ENCODE results near the gene PAK1IP1. TPM values are rescaled to one million over a fixed set of nuclear protein-coding genes. Genes with fewer than 3 reads are reported as not detected.
"Not testable (repeated sequence)": the region's sequence is repeated elsewhere in the genome, so short reads cannot be mapped to it uniquely, and the experiment has no call there.

Gene PAK1IP1
- total RNA-seq, 1 donor from 2014 or later: 6.1 TPM

- no peaks in the 10 kb centered on the region for H3K27me3 ChIP-seq
- intact Hi-C loops (cut with DNase I): loop anchor here (10.0 kb wide), 1 partner anchor 335 kb away; no protein-coding TSS in a partner anchor
- peaks cover 5 to 7% of the 10 kb centered on the region in 2 donors for H3K36me3 ChIP-seq
- DNase-seq (ENCODE audit: low spot score in 2 of 2): no peak
- TF ChIP-seq CTCF (IDR thresholded peaks at IDR 0.05): no peak
- H3K9me3 ChIP-seq: no peaks in the 10 kb centered on the region
- no peak overlapping the region for H3K27ac ChIP-seq
- H3K4me1 ChIP-seq: no peaks in the 10 kb centered on the region
- no peak overlapping the region for H3K4me3 ChIP-seq
Observed at GRCh38 chr6:10740061-10740460, 45.3 kb downstream of the PAK1IP1 start.

GRCh38 chr6:10741643-10742042 lies 46.9 kb downstream of the PAK1IP1 start:
- not testable (repeated sequence) for DNase-seq (ENCODE audit: low spot score in 2 of 2); H3K9me3 ChIP-seq; H3K36me3 ChIP-seq; H3K4me3 ChIP-seq; H3K27me3 ChIP-seq; H3K27ac ChIP-seq; H3K4me1 ChIP-seq
- intact Hi-C loops (cut with DNase I): loop anchor here (10.0 kb wide), 1 partner anchor 337 kb away; no protein-coding TSS in a partner anchor

- TF ChIP-seq CTCF (IDR thresholded peaks at IDR 0.05): no peak
- peaks cover 0 to 2% of the 10 kb centered on the region in 2 donors for H3K4me1 ChIP-seq
- H3K9me3 ChIP-seq: no peaks in the 10 kb centered on the region
- H3K36me3 ChIP-seq: peaks cover 5 to 7% of the 10 kb centered on the region in 2 donors
- DNase-seq (ENCODE audit: low spot score in 2 of 2): no peak
- no peaks in the 10 kb centered on the region for H3K27me3 ChIP-seq
- no peak overlapping the region for H3K27ac ChIP-seq
- no peak overlapping the region for H3K4me3 ChIP-seq
- intact Hi-C loops (cut with DNase I): loop anchor here (10.0 kb wide), 1 partner anchor 337 kb away; no protein-coding TSS in a partner anchor
Observed at GRCh38 chr6:10742251-10742650, 47.5 kb downstream of the PAK1IP1 start.

GRCh38 chr6:10743515-10743914 lies 48.7 kb downstream of the PAK1IP1 start:
- Histone ChIP-seq H3K4me1 (peaks cover 2 to 5% of the 10 kb centered on the region in 2 donors), H3K27ac (no peak overlapping the region), H3K9me3 (no peaks in the 10 kb centered on the region), H3K4me3 (no peak overlapping the region), H3K27me3 (no peaks in the 10 kb centered on the region), H3K36me3 (peaks cover 5 to 7% of the 10 kb centered on the region in 2 donors)
- intact Hi-C loops (cut with DNase I): loop anchor here (10.0 kb wide), 1 partner anchor 339 kb away; no protein-coding TSS in a partner anchor
- no peak for DNase-seq (ENCODE audit: low spot score in 2 of 2)
- no peak for TF ChIP-seq CTCF (IDR thresholded peaks at IDR 0.05)

GRCh38 chr6:10745116-10745515 lies 50.3 kb downstream of the PAK1IP1 start:
- no peaks in the 10 kb centered on the region for H3K27me3 ChIP-seq
- H3K9me3 ChIP-seq: no peaks in the 10 kb centered on the region
- intact Hi-C loops (cut with DNase I): loop anchor here (10.0 kb wide), 1 partner anchor 340 kb away; no protein-coding TSS in a partner anchor
- peaks cover 10% of the 10 kb centered on the region in 2 donors for H3K36me3 ChIP-seq
- no peak overlapping the region for H3K27ac ChIP-seq
- DNase-seq (ENCODE audit: low spot score in 2 of 2): no peak
- H3K4me3 ChIP-seq: no peak overlapping the region
- peaks cover 14 to 19% of the 10 kb centered on the region in 2 donors for H3K4me1 ChIP-seq
- TF ChIP-seq CTCF (IDR thresholded peaks at IDR 0.05): no peak

GRCh38 chr6:10746915-10747250 lies 52.1 kb downstream of the PAK1IP1 start:
- TF ChIP-seq CTCF (IDR thresholded peaks at IDR 0.05): no peak
- H3K4me3 ChIP-seq: peak overlapping the region; percentile 87 to 88
- H3K27ac ChIP-seq: peak overlapping the region; percentile 77 to 78
- no peaks in the 10 kb centered on the region for H3K9me3 ChIP-seq
- peak in 1 of 2 donors; percentile 66 for DNase-seq (ENCODE audit: low spot score in 2 of 2)
- H3K36me3 ChIP-seq: peaks cover 18 to 21% of the 10 kb centered on the region in 2 donors
- no peaks in the 10 kb centered on the region for H3K27me3 ChIP-seq
- intact Hi-C loops (cut with DNase I): loop anchor here (1.0 to 10.0 kb wide), 3 partner anchors 25 to 342 kb away; partner anchors contain the start of genes C6orf52 and PAK1IP1
- H3K4me1 ChIP-seq: peaks cover 14 to 20% of the 10 kb centered on the region in 2 donors

All from ascending aorta (tissue), 2 donors.